HG03196 (cell line): ENCODE results near the gene CIAO2A.
"Not testable (repeated sequence)": the region's sequence is repeated elsewhere in the genome, so short reads cannot be mapped to it uniquely, and the experiment has no call there.

Experiments used
- ATAC-seq: cut with Tn5 transposase; IDR thresholded peaks from one replicate; pipeline ENCODE4 v1.9.1; 2021; ENCODE audit not compliant: unreplicated experiment

The CIAO2A gene

GRCh38 chr15:64072812-64073211, 20.8 kb downstream of the CIAO2A start:
- no peak for ATAC-seq

DNA sequence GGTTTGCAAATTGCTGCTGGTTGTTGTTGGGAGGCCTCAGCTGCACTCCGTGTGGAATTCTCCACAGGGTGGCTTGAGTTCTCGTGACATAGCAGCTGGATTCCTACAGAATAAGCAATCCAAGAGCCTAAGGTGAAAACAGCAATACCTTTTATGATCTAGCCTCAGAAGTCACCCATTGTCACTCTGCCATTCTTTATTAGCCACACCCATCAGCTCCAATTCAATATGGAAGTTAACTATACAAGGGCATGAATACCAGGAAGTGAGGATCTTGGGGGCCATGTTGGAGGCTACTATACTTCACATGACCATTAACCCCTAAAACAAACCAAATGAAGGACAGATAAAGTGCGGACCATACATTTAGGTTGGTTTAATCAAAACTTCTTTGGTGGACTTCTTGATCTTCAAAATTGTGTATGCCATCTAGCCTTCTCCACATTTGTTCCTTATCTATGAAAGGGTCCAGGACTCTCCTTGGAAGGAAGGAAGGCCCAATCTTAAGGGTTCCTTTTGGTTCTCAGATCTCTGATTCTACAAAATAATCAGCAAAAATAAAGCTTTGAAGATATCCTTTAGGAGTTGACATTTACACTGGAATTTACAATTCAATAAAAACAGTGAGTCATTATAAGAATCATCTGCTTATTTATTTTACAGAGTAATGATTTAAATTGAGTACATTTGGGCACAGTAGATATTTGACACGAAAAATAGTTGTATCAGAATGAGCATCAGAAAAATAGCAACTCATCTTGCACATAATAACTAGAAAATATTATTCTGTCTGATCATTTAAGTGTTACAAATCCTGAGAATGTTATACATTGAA, 21.5 kb downstream of the CIAO2A start:
- no peak for ATAC-seq

DNA sequence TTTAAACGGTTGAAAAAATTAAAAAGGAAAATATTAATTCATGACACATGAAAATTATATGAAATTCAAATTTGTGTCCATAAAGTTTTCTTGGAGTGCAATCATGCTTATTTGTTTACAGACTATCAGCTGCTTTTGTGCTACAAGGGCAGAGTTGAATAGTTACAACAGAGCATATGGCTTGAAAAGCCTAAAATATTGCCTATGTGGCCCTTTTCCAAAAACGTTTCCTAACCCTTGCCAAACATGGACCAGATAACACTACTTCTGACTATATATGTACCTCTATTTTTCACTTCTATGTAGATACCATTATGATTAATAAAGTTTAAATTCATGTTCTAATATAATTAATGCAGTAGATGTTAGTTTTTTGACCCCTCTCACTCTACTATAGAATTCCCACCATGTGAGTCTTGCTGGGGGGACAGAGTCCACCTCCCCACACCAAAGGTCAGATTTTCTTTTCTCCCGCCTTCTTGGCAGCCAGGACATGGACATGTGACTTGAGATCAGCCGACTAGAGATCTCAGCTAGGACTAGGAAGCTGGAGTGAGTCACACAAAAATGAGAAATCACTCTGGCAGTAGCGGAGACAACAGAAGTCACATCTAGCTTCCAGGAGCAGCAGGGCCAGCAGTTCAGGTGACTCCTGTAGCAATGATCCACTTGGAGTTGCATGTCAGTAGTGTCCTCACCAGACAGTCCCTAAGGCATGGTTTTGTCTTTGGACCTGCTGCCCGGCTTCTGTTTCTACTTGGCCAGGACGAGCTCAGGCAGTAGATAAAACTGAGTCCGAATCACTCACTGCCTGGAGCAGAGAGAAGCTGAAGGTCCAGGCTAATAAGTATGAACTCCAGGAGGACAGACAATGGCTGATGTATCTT, 22.4 kb downstream of the CIAO2A start:
- no peak for ATAC-seq

DNA sequence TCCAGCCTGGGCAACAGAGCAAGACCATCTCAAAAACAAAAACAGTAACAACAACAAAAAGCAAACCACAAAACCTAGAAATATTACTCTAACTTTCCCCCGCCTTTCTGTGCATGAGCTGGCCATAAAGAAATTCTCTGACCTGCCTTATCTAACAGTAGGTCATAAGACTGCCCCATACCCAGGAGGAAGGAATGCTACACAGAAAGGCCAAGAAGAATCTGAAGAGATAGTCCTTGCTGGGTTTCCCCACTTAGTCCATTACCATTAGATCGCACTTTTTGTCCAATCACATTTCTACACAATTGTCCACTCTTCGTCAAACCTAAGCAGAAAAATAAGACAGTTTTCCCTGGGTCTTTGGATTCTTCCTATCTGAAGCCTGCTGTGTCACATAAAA, 23.5 kb downstream of the CIAO2A start:
- no peak for ATAC-seq

DNA sequence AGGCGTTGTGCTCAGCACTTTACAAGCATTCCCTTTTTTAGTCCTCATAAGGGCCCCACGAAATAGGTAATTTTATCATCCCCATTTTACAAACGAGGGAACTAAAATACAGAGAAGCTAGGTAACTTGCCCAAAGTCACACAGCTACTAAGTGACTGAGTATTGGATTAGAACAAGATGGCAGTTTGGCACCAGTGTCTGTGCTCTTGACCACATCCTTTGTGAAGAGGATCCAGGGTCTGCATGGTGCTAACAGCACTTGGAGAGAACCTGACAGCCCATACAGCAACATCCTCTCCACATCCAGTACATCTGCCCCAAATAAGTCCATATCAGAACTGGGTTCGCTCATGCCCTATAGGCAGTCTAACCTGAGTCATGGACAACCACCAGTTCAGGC, 25.5 kb downstream of the CIAO2A start:
- no peak for ATAC-seq

GRCh38 chr15:64067564-64068030, 26.0 kb downstream of the CIAO2A start:
- peak; percentile 64 for ATAC-seq

DNA sequence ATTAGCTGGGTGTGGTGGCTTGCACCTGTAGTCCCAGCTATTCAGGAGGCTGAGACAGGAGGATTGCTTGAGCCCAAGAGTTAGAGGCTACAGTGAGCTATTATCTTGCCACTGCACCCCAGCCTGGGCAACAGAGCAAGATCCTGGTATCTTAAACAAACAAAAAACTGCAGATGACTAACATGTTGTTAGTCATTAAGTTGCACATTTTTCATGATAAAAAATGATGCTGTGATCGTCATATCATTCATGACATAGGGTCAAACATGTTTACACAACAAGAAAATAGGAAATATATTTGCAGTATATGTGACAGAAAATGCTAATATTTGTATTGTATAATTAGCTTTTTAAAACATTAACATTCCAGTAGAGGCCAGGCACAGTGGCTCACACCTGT, 27.2 kb downstream of the CIAO2A start:
- no peak for ATAC-seq

- ATAC-seq = no peak
Observed at GRCh38 chr15:64060716-64061115, 32.9 kb downstream of the CIAO2A start.

- ATAC-seq = not testable (repeated sequence)
Observed at GRCh38 chr15:64059104-64059503, 34.5 kb downstream of the CIAO2A start.

- no peak for ATAC-seq
Observed at GRCh38 chr15:64058279-64058678, 35.4 kb downstream of the CIAO2A start.

- not testable (repeated sequence) for ATAC-seq
Observed at GRCh38 chr15:64053674-64054073, 40.0 kb downstream of the CIAO2A start.

- ATAC-seq = no peak
Observed at GRCh38 chr15:64052925-64053491, 40.6 kb downstream of the CIAO2A start.

- no peak for ATAC-seq
Observed at GRCh38 chr15:64051407-64052259, 42.0 kb downstream of the CIAO2A start.

GRCh38 chr15:64051093-64051402, 42.6 kb downstream of the CIAO2A start:
- ATAC-seq = no peak

DNA sequence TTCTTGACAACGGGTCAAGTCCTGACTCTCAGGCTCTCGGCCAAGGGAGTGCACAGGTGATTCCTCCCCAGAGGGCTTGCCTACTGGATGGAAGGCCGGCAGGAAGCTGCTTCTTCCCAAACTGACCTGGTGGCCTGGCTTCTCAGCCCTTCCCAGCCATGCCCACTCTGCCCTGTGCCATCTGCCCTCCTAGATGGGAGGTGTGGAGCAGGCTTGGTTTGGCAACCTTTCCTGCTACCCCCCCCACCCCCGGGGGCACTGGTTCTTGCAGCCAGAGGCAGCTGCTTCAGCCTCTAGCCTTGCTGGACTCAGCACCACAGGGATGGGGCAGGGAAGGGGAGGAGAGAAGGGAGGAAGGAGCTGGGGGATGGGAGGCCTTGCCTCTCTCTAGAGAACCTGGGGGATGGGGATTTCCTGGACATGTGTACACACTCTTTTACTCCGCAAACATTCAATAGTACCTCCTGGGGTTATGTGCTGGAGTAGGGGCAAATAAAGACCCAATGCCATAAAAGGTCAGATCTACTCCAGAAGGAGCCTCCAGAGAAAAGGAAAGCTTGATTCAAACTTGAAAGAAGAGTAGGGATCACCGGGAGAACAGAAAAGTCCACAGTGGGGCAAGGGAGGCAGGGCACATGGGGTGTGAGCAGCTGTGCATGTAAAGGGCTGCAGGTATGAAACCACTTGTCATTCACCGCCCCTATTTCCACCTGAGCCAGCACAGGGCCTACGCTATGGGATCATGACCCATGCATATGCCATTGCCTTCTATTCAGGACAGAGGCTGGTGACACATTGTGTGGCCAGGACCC, 43.2 kb downstream of the CIAO2A start:
- no peak for ATAC-seq

DNA sequence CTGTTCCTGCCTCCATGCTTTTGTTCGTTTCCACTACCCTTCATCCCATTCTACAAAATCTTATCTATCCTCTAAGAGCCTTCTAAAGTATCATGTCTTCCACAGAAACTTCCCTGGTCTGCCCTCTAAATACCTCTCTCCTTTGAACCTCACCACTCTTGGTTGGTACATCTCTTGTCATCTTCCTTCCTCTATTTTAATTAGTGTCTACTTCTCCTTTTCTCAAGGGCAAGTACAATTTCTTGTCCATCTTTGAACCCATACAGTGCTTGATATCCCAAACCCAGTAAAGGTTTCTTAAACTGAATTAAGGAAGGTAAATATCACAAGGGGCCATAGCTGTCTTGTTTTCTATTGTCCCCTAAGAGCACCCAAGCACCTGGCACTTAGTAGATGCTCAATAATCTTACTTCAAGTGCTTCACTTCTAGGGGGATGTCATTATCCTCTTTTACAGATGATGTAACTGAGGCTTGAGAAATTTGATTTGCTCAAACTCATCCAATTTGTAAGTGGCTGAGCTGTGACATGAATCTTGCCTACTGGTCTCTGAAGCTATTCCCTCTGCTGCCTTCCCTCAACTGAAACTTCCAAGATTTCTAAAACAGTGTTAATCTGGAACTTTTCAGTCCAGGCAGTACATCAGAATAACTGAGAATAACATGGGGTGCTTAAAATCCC, 44.7 kb downstream of the CIAO2A start:
- no peak for ATAC-seq

- ATAC-seq = no peak
Observed at GRCh38 chr15:64046421-64047153, 47.1 kb downstream of the CIAO2A start, which contains the start of gene DAPK2. Gene DAPK2, minus strand, starts transcription at chr15:64046485. Its CDS starts 6,224 bp downstream, at chr15:64040261.

DNA sequence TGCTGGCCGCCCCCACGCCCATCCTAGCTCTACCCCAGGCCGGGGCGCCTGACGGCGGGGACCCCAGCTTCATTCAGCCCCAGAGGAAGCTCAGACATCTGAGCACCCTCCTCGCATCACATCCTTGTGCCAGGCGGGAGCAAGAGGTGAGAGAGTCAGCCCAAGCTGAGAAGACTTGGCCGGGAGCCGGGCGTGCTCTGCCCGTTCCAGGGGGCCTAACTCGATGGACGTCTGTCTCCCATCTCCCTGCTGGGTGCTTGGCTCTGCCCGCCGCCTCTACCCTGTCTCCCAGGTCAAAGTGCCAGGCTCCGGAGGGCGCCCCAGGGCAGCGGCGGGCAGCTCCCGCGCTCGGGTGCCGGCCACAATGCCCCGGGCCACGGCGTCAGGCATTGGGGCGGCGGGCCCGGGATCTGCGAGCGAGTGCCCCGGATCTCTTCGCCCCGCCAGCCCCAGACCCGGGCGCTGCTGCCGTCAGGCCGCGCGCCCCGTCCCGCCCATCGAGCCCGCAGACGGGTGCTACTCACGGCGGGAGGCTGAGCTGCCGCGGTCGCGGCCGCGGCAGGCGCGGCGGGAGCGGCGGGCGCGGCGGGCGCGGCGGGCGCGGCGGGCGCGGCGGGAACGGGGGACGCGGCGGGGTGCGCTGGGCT, 47.7 kb downstream of the CIAO2A start:
- no peak for ATAC-seq
